Lower leg skin (tissue), 3 donors: Measurements from ENCODE around the gene ELFN2.

Experiments used
- CTCF ChIP-seq, 3 donors: fragments of 450-650 bp; IDR thresholded peaks; one replicate each; pipeline ENCODE4 v1.5.1; 2016; ENCODE audit warnings: antibody characterized with exemption in 3 of 3, mild to moderate bottlenecking in 3 of 3, moderate library complexity in 2 of 3
- POLR2A ChIP-seq, 2 donors: fragments of 450-650 bp; IDR thresholded peaks; one replicate each; pipeline ENCODE4 v1.6.1; 2016 to 2017; ENCODE audit warnings: antibody characterized with exemption in 2 of 2, mild to moderate bottlenecking in 1 of 2, moderate library complexity in 1 of 2

- TF ChIP-seq CTCF (IDR thresholded peaks at IDR 0.05) (no peak), POLR2A (IDR thresholded peaks at IDR 0.05) (no peak)
Observed at GRCh38 chr22:37363261-37363992, 63.9 kb downstream of the ELFN2 start.
